Mesendoderm (in vitro differentiated cells): ENCODE measurements around the gene NRG3.

Source experiments
- DNase-seq: peaks from one replicate; pipeline ENCODE4 v3.0.0; 2013
- H2AK5ac ChIP-seq: 2 replicates; pipeline ENCODE4 v1.6.1; 2013; ENCODE audit warnings: low read length, inconsistent platforms
- H2BK120ac ChIP-seq: 2 replicates; pipeline ENCODE4 v1.6.1; 2013; ENCODE audit warnings: low read depth, mild to moderate bottlenecking, low read length, moderate library complexity, mixed read lengths
- H2BK15ac ChIP-seq: replicated peaks from 2 replicates; pipeline ENCODE4 v1.6.1; 2013; ENCODE audit warnings: low read depth, mild to moderate bottlenecking, moderate library complexity
- H2BK5ac ChIP-seq: 2 replicates; pipeline ENCODE4 v1.6.1; 2013; ENCODE audit warnings: low read length, inconsistent platforms
- H3K18ac ChIP-seq: 2 replicates; pipeline ENCODE4 v1.6.1; 2013; ENCODE audit warnings: mild to moderate bottlenecking, low read length, mixed read lengths
- H3K23ac ChIP-seq: one replicate; pipeline ENCODE4 v1.6.1; 2013; ENCODE audit warnings: low read length
- H3K27ac ChIP-seq: 2 replicates; pipeline ENCODE4 v1.5.1; 2013; ENCODE audit warnings: low read depth, mild to moderate bottlenecking, inconsistent platforms, low read length, moderate library complexity
- H3K27me3 ChIP-seq: 2 replicates; pipeline ENCODE4 v1.6.1; 2013; ENCODE audit warnings: low read length, control low read depth, mild to moderate bottlenecking, inconsistent platforms; ENCODE audit not compliant: insufficient read depth, poor library complexity
- H3K36me3 ChIP-seq: 2 replicates; pipeline ENCODE4 v1.6.1; 2013; ENCODE audit warnings: low read length, inconsistent platforms; ENCODE audit not compliant: control insufficient read depth, insufficient read depth
- H3K4ac ChIP-seq: one replicate; pipeline ENCODE4 v1.6.1; 2013; ENCODE audit warnings: low read depth, mild to moderate bottlenecking, low read length, moderate library complexity
- H3K4me1 ChIP-seq: 2 replicates; pipeline ENCODE4 v1.6.1; 2013; ENCODE audit warnings: low read depth, low read length, inconsistent platforms; ENCODE audit not compliant: control insufficient read depth
- H3K4me2 ChIP-seq: 2 replicates; pipeline ENCODE4 v1.6.1; 2013; ENCODE audit warnings: low read length
- H3K4me3 ChIP-seq: 2 replicates; pipeline ENCODE4 v1.5.1; 2013; ENCODE audit warnings: mild to moderate bottlenecking, low read length
- H3K56ac ChIP-seq: one replicate; pipeline ENCODE4 v1.6.1; 2013; ENCODE audit warnings: low read length
- H3K79me1 ChIP-seq: 2 replicates; pipeline ENCODE4 v1.6.1; 2013; ENCODE audit warnings: low read length, inconsistent platforms
- H3K79me2 ChIP-seq: 2 replicates; pipeline ENCODE4 v1.6.1; 2013; ENCODE audit warnings: mild to moderate bottlenecking, low read length; ENCODE audit not compliant: control insufficient read depth, insufficient read depth
- H3K9ac ChIP-seq: 2 replicates; pipeline ENCODE4 v1.6.1; 2013; ENCODE audit warnings: low read length, inconsistent platforms
- H4K5ac ChIP-seq: one replicate; pipeline ENCODE4 v1.6.1; 2013; ENCODE audit warnings: low read length
- H4K8ac ChIP-seq: one replicate; pipeline ENCODE4 v1.6.1; 2013; ENCODE audit warnings: low read depth, mild to moderate bottlenecking, control low read depth, low read length, moderate library complexity
- WGBS: extraction: QIAGEN DNeasy Blood & Tissue Kit; methylation state at CpG from one replicate; pipeline ENCODE4 v1.1.7; 2013; ENCODE audit warnings: low lambda C conversion rate, missing lambda C conversion rate; ENCODE audit not compliant: insufficient coverage; ENCODE audit errors: extremely low coverage; 5-methylcytosine and 5-hydroxymethylcytosine counted together

NRG3 gene

GRCh38 chr10:81917666-81918065 is 42.7 kb downstream of the NRG3 start:
- no peak overlapping the region for H2AK5ac ChIP-seq

DNA sequence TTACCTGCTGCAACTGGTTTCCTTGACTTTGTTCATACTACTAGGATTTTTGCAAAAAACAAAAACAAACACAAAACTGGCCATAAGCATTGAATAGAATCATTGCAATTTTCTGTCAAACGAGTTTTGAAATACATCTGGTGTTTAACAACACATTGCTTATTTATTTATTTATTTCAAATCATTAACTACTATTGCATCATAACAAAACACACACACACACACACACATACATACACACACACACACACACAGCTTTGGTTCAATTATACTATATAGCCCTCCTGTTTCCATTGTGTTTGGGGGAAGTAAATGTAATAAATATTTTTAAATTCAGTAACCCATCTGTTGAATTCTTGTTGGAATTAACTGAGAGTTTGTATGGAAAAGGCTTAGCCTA is 43.8 kb downstream of the NRG3 start:
- Histone ChIP-seq H3K4ac (no peak overlapping the region), H3K4me3 (no peak overlapping the region), H3K4me2 (no peak overlapping the region), H4K8ac (no peak overlapping the region), H3K27me3 (no peaks in the 10 kb centered on the region), H3K36me3 (no peaks in the 10 kb centered on the region), H4K5ac (no peak overlapping the region), H3K23ac (no peak overlapping the region), H2BK15ac (no peak overlapping the region), H3K4me1 (peaks cover 6% of the 10 kb centered on the region), H3K79me2 (no peaks in the 10 kb centered on the region), H3K27ac (no peak overlapping the region), H2BK120ac (no peak overlapping the region), H3K56ac (no peak overlapping the region), H2AK5ac (no peak overlapping the region), H3K79me1 (no peaks in the 10 kb centered on the region), H2BK5ac (no peak overlapping the region), H3K9ac (no peak overlapping the region), H3K18ac (no peak overlapping the region)
- WGBS, result no CpG with 5 or more reads among the region's 1 CpG
- no peak for DNase-seq

More at GRCh38 chr10:81917666-81918065, 42.7 kb downstream of the NRG3 start:
- Histone ChIP-seq H2BK120ac (no peak overlapping the region), H3K36me3 (no peaks in the 10 kb centered on the region), H4K8ac (no peak overlapping the region), H3K79me2 (no peaks in the 10 kb centered on the region), H3K4me3 (no peak overlapping the region), H3K18ac (no peak overlapping the region), H2BK5ac (no peak overlapping the region), H3K4me1 (peaks cover 6% of the 10 kb centered on the region), H3K56ac (no peak overlapping the region), H3K23ac (no peak overlapping the region), H3K4me2 (no peak overlapping the region), H2BK15ac (no peak overlapping the region), H3K27ac (no peak overlapping the region), H3K79me1 (no peaks in the 10 kb centered on the region), H4K5ac (no peak overlapping the region), H3K4ac (no peak overlapping the region), H3K27me3 (no peaks in the 10 kb centered on the region), H3K9ac (no peak overlapping the region)
- no CpG with 5 or more reads among the region's 5 CpGs for WGBS
- DNase-seq, result no peak

GRCh38 chr10:81920213-81920829 is 45.3 kb downstream of the NRG3 start:
- Histone ChIP-seq H3K4ac (no peak overlapping the region), H3K23ac (no peak overlapping the region), H3K27me3 (no peaks in the 10 kb centered on the region), H3K4me3 (no peak overlapping the region), H3K9ac (no peak overlapping the region), H2BK5ac (no peak overlapping the region), H3K4me2 (no peak overlapping the region), H3K4me1 (peaks cover 3% of the 10 kb centered on the region), H2BK120ac (no peak overlapping the region), H3K36me3 (no peaks in the 10 kb centered on the region), H4K5ac (no peak overlapping the region), H3K18ac (no peak overlapping the region), H3K79me1 (no peaks in the 10 kb centered on the region), H3K56ac (no peak overlapping the region), H2AK5ac (no peak overlapping the region), H3K27ac (no peak overlapping the region), H4K8ac (no peak overlapping the region), H2BK15ac (no peak overlapping the region), H3K79me2 (no peaks in the 10 kb centered on the region)
- WGBS, result no CpG with 5 or more reads among the region's 3 CpGs
- DNase-seq, result peak; percentile 40

- DNase-seq, result no peak
- Histone ChIP-seq H3K18ac (no peak overlapping the region), H3K79me1 (no peaks in the 10 kb centered on the region), H3K4ac (no peak overlapping the region), H3K4me3 (no peak overlapping the region), H3K36me3 (no peaks in the 10 kb centered on the region), H3K4me1 (no peaks in the 10 kb centered on the region), H3K27me3 (no peaks in the 10 kb centered on the region), H2BK5ac (no peak overlapping the region), H4K5ac (no peak overlapping the region), H3K56ac (no peak overlapping the region), H2BK15ac (no peak overlapping the region), H4K8ac (no peak overlapping the region), H3K23ac (no peak overlapping the region), H3K27ac (no peak overlapping the region), H2BK120ac (no peak overlapping the region), H2AK5ac (no peak overlapping the region), H3K4me2 (no peak overlapping the region), H3K9ac (no peak overlapping the region), H3K79me2 (no peaks in the 10 kb centered on the region)
- no CpG with 5 or more reads among the region's 1 CpG for WGBS
Observed at GRCh38 chr10:81928119-81928518, 53.1 kb downstream of the NRG3 start.

GRCh38 chr10:81943583-81943982 is 68.6 kb downstream of the NRG3 start:
- Histone ChIP-seq H2BK5ac (no peak overlapping the region), H2BK120ac (no peak overlapping the region), H3K18ac (no peak overlapping the region), H3K4ac (no peak overlapping the region), H2AK5ac (no peak overlapping the region), H3K36me3 (no peaks in the 10 kb centered on the region), H3K79me1 (no peaks in the 10 kb centered on the region), H3K27ac (no peak overlapping the region), H3K56ac (no peak overlapping the region), H3K27me3 (no peaks in the 10 kb centered on the region), H4K8ac (no peak overlapping the region), H3K4me2 (no peak overlapping the region), H3K4me1 (no peaks in the 10 kb centered on the region), H2BK15ac (no peak overlapping the region), H3K79me2 (no peaks in the 10 kb centered on the region), H3K9ac (no peak overlapping the region), H4K5ac (no peak overlapping the region), H3K23ac (no peak overlapping the region), H3K4me3 (no peak overlapping the region)
- WGBS, result no CpG with 5 or more reads among the region's 2 CpGs
- DNase-seq, result no peak

- Histone ChIP-seq H3K27me3 (no peaks in the 10 kb centered on the region), H3K4ac (no peak overlapping the region), H3K4me3 (no peak overlapping the region), H3K36me3 (no peaks in the 10 kb centered on the region), H3K79me2 (no peaks in the 10 kb centered on the region), H3K79me1 (no peaks in the 10 kb centered on the region), H2AK5ac (no peak overlapping the region), H4K5ac (no peak overlapping the region), H3K27ac (no peak overlapping the region), H3K4me2 (no peak overlapping the region), H4K8ac (no peak overlapping the region), H3K18ac (no peak overlapping the region), H3K4me1 (no peaks in the 10 kb centered on the region), H2BK5ac (no peak overlapping the region), H3K9ac (no peak overlapping the region), H2BK120ac (no peak overlapping the region), H3K23ac (no peak overlapping the region), H3K56ac (no peak overlapping the region), H2BK15ac (no peak overlapping the region)
- DNase-seq, result no peak
- WGBS, result no CpG with 5 or more reads among the region's 2 CpGs
Observed at GRCh38 chr10:81944609-81945008, 69.6 kb downstream of the NRG3 start.
